Right cardiac atrium (tissue), 5 donors: ENCODE data around the gene CENPF. TPM values are rescaled to one million over a fixed set of nuclear protein-coding genes. Genes with fewer than 3 reads are reported as not detected.
"Not testable (repeated sequence)": the region's sequence is repeated elsewhere in the genome, so short reads cannot be mapped to it uniquely, and the experiment has no call there.

Experiments used
- ATAC-seq, 2 donors: fragments of 200-7000 bp; cut with Tn5 transposase; one replicate each; pipeline versions ENCODE4 v1.8.0 to v1.9.1; 2020; ENCODE audit warnings: moderate library complexity in 2 of 2, mild to moderate bottlenecking in 1 of 2
- DNase-seq, 3 donors: peaks; one replicate each; pipeline ENCODE4 v3.0.0-alpha.2; 2020
- H3K27ac ChIP-seq: one replicate; pipeline ENCODE4 v1.5.1; 2013; ENCODE audit warnings: mild to moderate bottlenecking, low read length, control low read depth, moderate library complexity
- H3K27me3 ChIP-seq: one replicate; pipeline ENCODE4 v1.6.1; 2013; ENCODE audit not compliant: control insufficient read depth, insufficient read depth
- H3K4me1 ChIP-seq: one replicate; pipeline ENCODE4 v1.6.1; 2013; ENCODE audit warnings: low read length; ENCODE audit not compliant: control insufficient read depth, insufficient read depth
- H3K4me3 ChIP-seq: one replicate; pipeline ENCODE4 v1.5.1; 2013; ENCODE audit warnings: low read length, control low read depth
- H3K9me3 ChIP-seq: one replicate; pipeline ENCODE4 v1.6.1; 2013; ENCODE audit warnings: low read length; ENCODE audit not compliant: control insufficient read depth
- WGBS: extraction: QIAGEN DNeasy Blood & Tissue Kit; methylation state at CpG from one replicate; pipeline ENCODE4 v1.1.7; 2013; 5-methylcytosine and 5-hydroxymethylcytosine counted together
- intact Hi-C, 4 donors: fragments of 100-400 bp; cut with DNase I; formaldehyde crosslinking; loops; one replicate each; pipeline versions ENCODE4 v1.11.0 to v1.14.0; 2022 to 2023
- polyA plus RNA-seq: library from polyadenylated mRNA; stranded (reverse); fragments of 200-250 nt; gene quantifications from one replicate; pipeline ENCODE4 v1.2.3, GENCODE V29; 2013
- total RNA-seq, 4 donors: library from RNA; stranded (reverse); fragmentation: NEBNext Ultra II Directional; extraction: Animal tissue kit (Norgen Biotek cat#: 25700); gene quantifications; one replicate each; pipeline ENCODE4 v1.2.1, GENCODE V29; 2021
- donor health status: healthy with polysubstance abuse.
- donor health status: DM: no; HTN: yes; CAD: no.
- donor health status: DM: no; HTN: no; CAD: no.
- donor health status: DM: no; HTN: yes; CAD: no; lungs with severe emphysema.
- donor health status: DM: yes; HTN: yes; CAD: no.

The CENPF gene
- total and polyA plus RNA-seq, 5 donors = 0.29 to 2.3 (median 0.39) TPM

DNA sequence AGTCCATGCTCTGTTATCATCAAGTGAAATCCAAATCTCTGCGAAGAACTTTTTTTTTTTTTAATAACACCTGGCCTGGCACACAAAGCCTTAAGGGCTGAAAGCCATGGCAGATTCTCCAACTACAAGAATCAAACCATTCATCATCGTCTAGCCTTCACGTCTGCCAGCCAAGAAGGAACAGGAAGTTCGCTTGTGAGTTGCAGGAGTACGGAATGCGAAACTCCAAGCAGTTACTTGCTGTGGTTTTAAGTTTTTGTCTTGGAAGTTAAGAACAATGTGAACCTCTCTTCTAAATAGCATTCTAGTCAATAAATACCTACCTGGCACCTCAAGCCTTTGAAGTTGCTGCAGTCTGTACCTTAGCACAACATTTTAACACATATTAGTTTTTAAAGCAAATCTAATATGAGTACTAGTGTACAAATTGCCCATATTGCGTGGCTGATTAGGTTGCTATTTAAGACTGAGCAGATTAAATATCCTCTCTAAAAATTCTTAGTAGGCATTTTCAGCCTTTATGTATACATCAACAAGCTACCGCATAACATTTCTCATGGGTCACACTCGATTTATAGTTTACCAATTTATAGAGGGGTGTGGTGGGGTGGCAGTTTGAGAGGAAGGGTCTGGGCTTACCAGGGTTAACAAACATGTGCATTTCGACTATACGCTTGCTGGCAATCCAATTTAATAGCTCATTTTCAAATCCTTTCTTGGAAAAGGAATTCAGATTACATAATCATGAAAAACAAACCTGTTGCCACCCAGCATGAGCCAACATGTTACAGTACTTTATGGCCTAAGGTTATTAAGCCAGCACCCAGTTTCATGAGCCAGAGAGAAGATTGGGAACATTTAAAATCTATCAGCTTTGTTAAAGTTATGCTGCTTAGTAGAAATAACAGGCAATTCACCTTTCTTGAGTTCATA is 29.3 kb upstream of the CENPF start:
- no peak for ATAC-seq

DNA sequence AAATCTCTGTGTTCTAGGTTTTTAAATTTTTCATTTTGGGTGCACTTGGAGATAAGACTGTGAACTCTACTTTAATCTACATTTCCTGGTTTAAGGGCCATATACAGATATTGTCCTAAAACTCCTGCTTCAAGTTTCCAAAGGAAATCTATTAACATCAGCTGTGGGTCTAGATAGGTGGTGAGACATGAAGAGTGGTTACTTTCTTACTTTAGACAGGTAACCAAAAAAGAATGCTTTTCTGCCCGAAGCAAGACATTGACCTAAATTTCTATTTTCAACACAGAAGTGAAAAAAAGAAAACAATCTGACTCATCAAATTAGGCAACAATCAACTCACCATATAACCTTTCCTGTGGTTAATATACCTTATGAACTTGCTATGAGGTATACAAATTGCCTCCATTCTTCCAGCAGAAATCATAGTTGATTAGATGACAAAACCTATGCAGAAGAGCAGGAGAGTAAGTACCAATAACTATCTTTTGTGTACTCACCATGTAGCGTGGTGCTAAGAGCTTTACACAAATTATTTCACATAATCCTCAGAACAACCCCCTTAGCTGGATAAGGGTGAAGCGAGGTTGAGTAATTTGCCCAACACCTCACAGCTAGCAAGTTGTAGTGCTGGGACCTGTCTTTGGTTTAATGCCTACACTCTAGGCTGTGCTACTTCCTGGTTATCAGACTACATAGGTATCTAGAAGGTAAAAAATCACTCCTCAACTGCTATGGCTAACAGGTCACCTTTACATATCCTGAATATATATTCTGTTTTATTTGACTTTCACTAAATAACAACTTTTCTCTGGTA is 28.2 kb upstream of the CENPF start:
- H3K4me3 ChIP-seq = no peak overlapping the region
- ATAC-seq (no peak), DNase-seq (no peak)
- H3K9me3 ChIP-seq = peaks cover 1% of the 10 kb centered on the region
- no peak overlapping the region for H3K27ac ChIP-seq
- no peaks in the 10 kb centered on the region for H3K27me3 ChIP-seq
- no peaks in the 10 kb centered on the region for H3K4me1 ChIP-seq
- intact Hi-C loops = no loop called here
- WGBS = 91% methylated on average over 3 of the region's 3 CpGs

More for the DNA sequence above, 29.3 kb upstream of the CENPF start:
- Histone ChIP-seq H3K4me1 (peaks cover 2% of the 10 kb centered on the region), H3K27me3 (no peaks in the 10 kb centered on the region), H3K9me3 (peaks cover 1% of the 10 kb centered on the region), H3K4me3 (no peak overlapping the region), H3K27ac (no peak overlapping the region)
- intact Hi-C loops = no loop called here
- 76% methylated on average over 11 of the region's 11 CpGs for WGBS
- DNase-seq = no peak

DNA sequence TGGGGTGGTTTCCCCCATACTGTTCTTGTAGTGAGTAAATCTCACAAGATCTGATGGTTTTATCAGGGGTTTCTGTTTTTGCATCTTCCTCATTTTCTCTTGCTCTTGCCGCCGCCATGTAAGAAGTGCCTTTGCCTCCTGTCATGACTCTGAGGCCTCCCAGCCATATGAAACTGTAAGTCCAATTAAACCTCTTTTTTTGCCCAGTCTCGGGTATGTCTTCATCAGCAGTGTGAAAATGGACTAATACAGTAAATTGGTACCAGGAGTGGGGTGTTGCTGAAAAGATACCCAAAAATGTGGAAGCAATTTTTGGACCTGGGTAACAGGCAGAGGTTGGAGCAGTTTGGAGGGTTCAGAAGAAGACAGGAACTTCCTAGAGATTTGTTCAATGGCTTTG is 26.9 kb upstream of the CENPF start:
- WGBS = 86% methylated on average over 3 of the region's 3 CpGs
- intact Hi-C loops, ATAC-seq, H3K4me3 ChIP-seq, H3K9me3 ChIP-seq, H3K4me1 ChIP-seq, DNase-seq, H3K27me3 ChIP-seq, H3K27ac ChIP-seq: not testable (repeated sequence)

DNA sequence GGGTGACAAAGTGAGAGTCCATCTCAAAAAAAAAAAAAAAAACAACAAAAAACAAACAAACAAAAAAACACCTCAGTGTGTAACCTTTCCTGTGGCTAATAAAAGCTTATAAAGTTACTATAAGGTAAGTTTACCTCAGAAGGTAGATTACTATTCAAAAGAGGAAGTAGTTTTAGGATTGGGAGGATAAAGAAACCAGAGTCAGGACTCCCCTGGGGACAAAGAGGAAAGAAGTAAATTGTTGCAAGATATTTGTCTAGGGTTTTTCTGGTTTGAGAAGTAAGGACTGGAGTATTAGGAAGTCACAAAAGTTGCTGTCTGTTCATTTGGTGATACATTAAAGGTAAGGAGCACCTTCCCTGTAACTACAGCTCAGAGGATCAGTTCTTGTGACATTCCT is 23.8 kb upstream of the CENPF start:
- Histone ChIP-seq H3K4me3 (no peak overlapping the region), H3K27ac (no peak overlapping the region), H3K4me1 (peaks cover 1% of the 10 kb centered on the region), H3K27me3 (no peaks in the 10 kb centered on the region), H3K9me3 (peaks cover 1% of the 10 kb centered on the region)
- DNase-seq (no peak), ATAC-seq (no peak)
- intact Hi-C loops = no loop called here

DNA sequence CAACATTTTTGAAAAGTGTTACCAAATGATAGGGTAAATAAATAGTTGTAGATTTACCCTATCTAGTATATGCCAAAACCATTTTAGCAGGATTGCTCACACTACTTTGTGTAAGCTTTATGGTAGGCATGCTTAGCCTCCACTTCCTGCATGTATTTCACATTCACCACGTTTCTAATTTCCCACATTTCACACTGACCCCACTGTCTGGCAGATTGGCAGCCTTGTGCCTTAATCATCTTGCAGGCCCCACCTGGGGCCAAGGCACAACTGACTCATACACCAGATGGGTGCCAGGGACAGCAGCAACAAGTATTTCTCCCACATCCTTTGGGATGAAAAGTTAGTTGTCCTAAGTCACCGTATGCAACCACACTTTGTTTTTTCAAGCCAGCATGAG is 21.2 kb upstream of the CENPF start:
- H3K27me3 ChIP-seq = no peaks in the 10 kb centered on the region
- H3K27ac ChIP-seq = no peak overlapping the region
- no peak overlapping the region for H3K4me3 ChIP-seq
- no peak for DNase-seq
- 39% methylated on average over 2 of the region's 2 CpGs for WGBS
- intact Hi-C loops = loop anchor here in 2 of 4 donors (10.0 kb wide), 2 partner anchors 247 to 367 kb away; no protein-coding TSS in a partner anchor
- peaks cover 1% of the 10 kb centered on the region for H3K9me3 ChIP-seq
- peaks cover 1% of the 10 kb centered on the region for H3K4me1 ChIP-seq
- ATAC-seq = peak in 1 of 2 donors; percentile 64

DNA sequence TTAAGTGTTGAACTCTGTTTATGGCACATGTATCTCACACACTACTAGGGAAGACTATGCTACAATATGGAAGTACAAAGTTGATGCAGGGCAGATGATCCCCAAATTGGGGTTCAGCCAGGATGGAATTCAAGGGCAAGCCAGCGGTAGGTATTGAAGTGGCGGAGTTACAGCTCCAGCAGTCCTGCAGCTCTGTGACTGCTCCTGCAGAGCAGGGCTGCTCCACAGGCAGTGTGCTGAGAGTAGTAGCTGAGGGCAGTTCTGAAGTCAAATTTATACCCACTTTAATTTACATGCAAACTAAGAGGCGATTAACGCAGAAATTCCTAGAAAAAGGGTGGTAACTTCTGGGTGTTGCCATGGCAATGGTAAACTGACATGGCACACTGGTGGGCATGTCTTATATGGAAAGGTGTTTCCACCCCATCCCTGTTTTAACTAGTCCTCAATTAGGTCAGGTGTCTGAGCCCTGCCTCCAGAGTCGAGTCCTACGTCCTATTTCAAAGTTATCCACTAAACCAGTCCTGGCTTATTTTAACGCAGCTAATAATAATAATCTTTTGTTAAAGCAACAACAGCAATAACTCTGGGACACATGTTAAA is 20.6 kb upstream of the CENPF start:
- Histone ChIP-seq H3K4me1 (peaks cover 1% of the 10 kb centered on the region), H3K9me3 (no peaks in the 10 kb centered on the region), H3K4me3 (no peak overlapping the region), H3K27me3 (no peaks in the 10 kb centered on the region), H3K27ac (no peak overlapping the region)
- ATAC-seq = no peak
- 76% methylated on average over 7 of the region's 7 CpGs for WGBS
- DNase-seq = no peak
- intact Hi-C loops = loop anchor here in 2 of 4 donors (10.0 kb wide), 2 partner anchors 248 to 368 kb away; no protein-coding TSS in a partner anchor

DNA sequence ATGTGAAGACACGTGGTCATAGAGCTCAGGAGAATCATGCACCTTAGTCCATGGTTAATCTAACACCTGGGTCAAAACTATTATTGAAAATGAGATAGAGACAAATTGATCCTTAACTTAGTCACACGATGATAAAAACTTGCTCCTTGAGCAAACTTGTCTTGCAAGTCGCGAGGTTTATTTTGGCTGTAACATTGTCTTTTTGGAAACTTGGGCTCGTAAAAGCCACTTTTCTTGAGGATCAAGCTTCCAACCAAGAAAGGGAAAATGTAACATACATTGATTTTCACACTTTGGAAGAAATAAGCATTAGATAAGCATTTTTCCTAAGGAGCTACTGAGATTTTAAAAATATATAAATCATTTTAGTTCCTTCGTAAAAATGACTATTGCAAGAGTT is 19.9 kb upstream of the CENPF start:
- peaks cover 1% of the 10 kb centered on the region for H3K4me1 ChIP-seq
- intact Hi-C loops = loop anchor here in 2 of 4 donors (10.0 kb wide), 2 partner anchors 248 to 368 kb away; no protein-coding TSS in a partner anchor
- no peaks in the 10 kb centered on the region for H3K9me3 ChIP-seq
- ATAC-seq = no peak
- DNase-seq = no peak
- WGBS = 74% methylated on average over 6 of the region's 6 CpGs
- no peak overlapping the region for H3K27ac ChIP-seq
- H3K27me3 ChIP-seq = no peaks in the 10 kb centered on the region
- H3K4me3 ChIP-seq = no peak overlapping the region

DNA sequence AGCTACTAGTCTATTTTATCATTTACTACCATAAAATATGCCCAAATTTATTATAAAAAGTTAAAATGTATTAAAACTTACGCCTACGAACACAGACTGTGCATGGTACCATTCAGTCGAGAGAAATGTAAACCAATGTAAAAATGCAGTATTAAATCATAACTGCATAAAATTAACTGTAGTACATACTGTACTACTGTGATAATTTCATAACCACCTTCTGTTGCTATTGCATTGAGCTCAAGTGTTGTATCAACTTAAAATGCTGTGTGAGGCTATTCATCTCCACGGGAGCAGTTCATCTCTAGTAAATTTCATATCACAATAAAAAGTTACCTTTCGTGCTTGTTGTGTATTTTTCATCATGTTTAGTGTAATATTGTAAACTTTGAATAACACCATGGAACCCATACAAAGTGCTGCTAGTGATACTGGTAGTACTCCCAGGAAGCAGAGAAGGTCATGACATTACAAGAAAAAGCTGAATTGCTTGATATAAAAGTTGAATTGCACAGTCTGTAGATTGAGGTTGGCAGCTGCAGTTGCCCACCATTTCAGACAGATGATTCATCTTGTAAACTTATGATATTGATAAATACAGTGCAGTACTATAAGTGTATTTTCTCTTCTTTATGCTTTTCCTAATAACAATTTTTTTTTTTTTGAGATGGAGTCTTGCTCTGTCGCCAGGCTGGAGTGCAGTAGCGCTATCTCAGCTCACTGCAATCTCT is 19.0 kb upstream of the CENPF start:
- H3K27me3 ChIP-seq = no peaks in the 10 kb centered on the region
- no peak for ATAC-seq
- 92% methylated on average over 7 of the region's 7 CpGs for WGBS
- H3K4me3 ChIP-seq = no peak overlapping the region
- H3K9me3 ChIP-seq = no peaks in the 10 kb centered on the region
- H3K27ac ChIP-seq = no peak overlapping the region
- peaks cover 1% of the 10 kb centered on the region for H3K4me1 ChIP-seq
- DNase-seq = no peak
- intact Hi-C loops = loop anchor here in 2 of 4 donors (10.0 kb wide), 2 partner anchors 249 to 369 kb away; no protein-coding TSS in a partner anchor

DNA sequence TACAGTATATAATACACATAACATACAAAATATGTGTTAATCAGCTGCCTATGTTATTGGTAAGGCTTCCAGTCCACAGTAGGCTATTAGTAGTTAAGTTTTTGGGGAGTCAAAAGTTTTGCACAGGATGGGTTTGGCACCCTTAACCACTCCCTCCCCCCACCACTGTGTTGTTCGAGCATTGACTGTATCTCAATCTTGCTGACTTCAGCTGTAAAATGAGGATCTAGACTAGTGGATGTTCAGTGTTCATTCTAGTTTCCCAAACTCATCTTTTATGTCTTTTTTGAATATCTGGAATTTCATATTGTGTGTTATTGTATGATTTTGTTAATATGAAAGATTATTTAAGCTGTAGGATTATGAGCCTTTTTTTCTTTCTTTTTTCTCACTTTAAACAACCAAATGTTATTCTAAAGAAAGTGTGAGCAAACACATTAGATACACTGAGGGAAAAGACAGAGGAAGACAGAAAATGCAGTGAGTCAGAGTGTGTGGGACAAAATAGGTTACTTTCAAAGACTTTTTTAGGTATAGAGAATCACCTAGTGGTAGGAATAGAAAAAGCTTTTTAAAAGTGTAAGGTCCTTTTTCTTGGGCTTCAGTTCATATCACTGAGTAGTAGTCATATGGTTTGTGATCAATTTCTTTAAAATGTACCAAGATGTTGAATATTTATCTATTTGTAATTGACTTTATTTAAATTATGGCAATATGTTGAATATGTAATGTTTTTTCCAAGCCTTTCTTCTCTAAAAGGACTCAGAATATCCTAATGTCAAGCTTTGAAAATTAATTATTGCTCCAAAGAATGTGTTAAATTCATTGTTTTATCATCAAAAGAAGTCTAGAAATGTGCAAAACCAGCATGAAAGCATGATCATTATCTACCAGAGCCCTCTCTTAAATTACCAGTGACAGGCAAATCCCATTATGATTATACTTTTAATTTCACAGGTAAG is 17.9 kb upstream of the CENPF start:
- WGBS = 43% methylated on average over 1 of the region's 1 CpG
- peaks cover 1% of the 10 kb centered on the region for H3K4me1 ChIP-seq
- peak; percentile 70 to 83 for ATAC-seq
- no peaks in the 10 kb centered on the region for H3K9me3 ChIP-seq
- H3K4me3 ChIP-seq = no peak overlapping the region
- H3K27me3 ChIP-seq = no peaks in the 10 kb centered on the region
- H3K27ac ChIP-seq = no peak overlapping the region
- DNase-seq = no peak
- intact Hi-C loops = loop anchor here (5.0 to 10.0 kb wide), 3 partner anchors 250 to 370 kb away; no protein-coding TSS in a partner anchor
